Stimulated activated CD4-positive, alpha-beta T cell treated with anti-CD3 and anti-CD28 coated beads, Interleukin-1b, Interleukin-23, amount 100 ng/mL, for 48 hours (primary cell): Measurements from ENCODE around the gene SCYGR2.

Source experiments
- DNase-seq: peaks from one replicate; pipeline ENCODE4 v3.0.0-alpha.2; 2020

Gene SCYGR2

GRCh38 chr2:227613272-227613660 lies 14.6 kb downstream of the SCYGR2 start:
- no peak for DNase-seq

- no peak for DNase-seq
These were observed 15.6 kb downstream of the SCYGR2 start for GRCh38 chr2:227614246-227614645.

GRCh38 chr2:227614740-227615139 lies 16.0 kb downstream of the SCYGR2 start, which contains the start of gene SCYGR3:
Gene SCYGR3, minus strand, starts transcription at chr2:227614840. Its CDS starts 0 bp downstream, at chr2:227614840.
- DNase-seq = no peak

GRCh38 chr2:227615181-227615580 lies 16.5 kb downstream of the SCYGR2 start:
- no peak for DNase-seq

- DNase-seq = no peak
These were observed 17.2 kb downstream of the SCYGR2 start for GRCh38 chr2:227615906-227616305.

GRCh38 chr2:227616631-227617030 lies 17.9 kb downstream of the SCYGR2 start:
- DNase-seq = no peak

- no peak for DNase-seq
These were observed 18.9 kb downstream of the SCYGR2 start, which contains the start of gene SCYGR4 for GRCh38 chr2:227617316-227618230. Gene SCYGR4, plus strand, starts transcription at chr2:227617498. Its CDS starts 0 bp downstream, at chr2:227617498.

GRCh38 chr2:227623226-227623625 lies 24.5 kb downstream of the SCYGR2 start:
- DNase-seq = no peak

GRCh38 chr2:227625420-227625819 lies 26.7 kb downstream of the SCYGR2 start:
- DNase-seq = no peak

GRCh38 chr2:227626580-227627151 lies 28.0 kb downstream of the SCYGR2 start:
- DNase-seq = no peak

- DNase-seq = no peak
These were observed 29.1 kb downstream of the SCYGR2 start for GRCh38 chr2:227627769-227628168.

GRCh38 chr2:227629435-227629834 lies 30.7 kb downstream of the SCYGR2 start:
- DNase-seq = no peak

- no peak for DNase-seq
These were observed 31.6 kb downstream of the SCYGR2 start for GRCh38 chr2:227630322-227630721.

- no peak for DNase-seq
These were observed 34.1 kb downstream of the SCYGR2 start for GRCh38 chr2:227632827-227633226.

- DNase-seq = no peak
These were observed 35.5 kb downstream of the SCYGR2 start for GRCh38 chr2:227634201-227634600.

GRCh38 chr2:227642656-227643055 lies 44.0 kb downstream of the SCYGR2 start:
- DNase-seq = no peak

GRCh38 chr2:227643990-227644551 lies 45.4 kb downstream of the SCYGR2 start:
- no peak for DNase-seq
